22Rv1 (cell line): Measurements from ENCODE around the gene MFSD2B.

Source experiments
- CTCF ChIP-seq: fragments of 450-650 bp; IDR thresholded peaks from 2 replicates; pipeline ENCODE4 v1.5.1; 2017; ENCODE audit warnings: mild to moderate bottlenecking
- ZFX ChIP-seq: fragments of 450-650 bp; IDR thresholded peaks from 2 replicates; pipeline ENCODE4 v1.6.1; 2017; ENCODE audit warnings: antibody characterized with exemption, borderline replicate concordance

DNA sequence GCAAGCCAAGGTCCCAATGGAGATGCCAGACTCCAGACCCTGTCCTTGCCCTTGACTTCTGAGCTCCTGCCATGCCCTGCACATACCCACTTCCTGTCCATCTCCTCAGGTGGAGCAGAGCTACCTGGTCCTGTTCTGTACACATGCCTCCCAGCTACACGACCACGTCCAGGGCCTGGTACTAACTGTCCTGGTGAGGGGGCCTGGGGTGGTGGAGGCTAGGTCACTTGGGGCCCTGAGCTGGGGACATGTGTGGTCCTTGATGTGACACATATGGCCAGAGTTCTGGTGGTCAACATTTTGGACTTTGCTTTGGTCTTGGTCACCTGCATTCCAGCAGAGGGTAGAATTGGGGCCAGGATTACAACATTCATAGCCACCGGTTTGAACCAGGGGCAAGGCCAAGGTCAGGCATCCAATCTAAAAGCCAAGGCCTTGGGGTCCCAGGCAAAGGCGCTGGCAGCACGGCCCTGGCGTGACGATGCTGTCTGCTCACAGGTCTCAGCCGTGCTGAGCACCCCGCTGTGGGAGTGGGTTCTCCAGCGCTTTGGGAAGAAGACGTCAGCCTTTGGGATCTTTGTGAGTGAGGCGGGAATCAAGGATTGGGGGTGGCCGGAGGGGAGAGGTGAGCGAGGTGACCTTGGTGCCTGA lies 12.6 kb downstream of the MFSD2B start:
- TF ChIP-seq CTCF (no peak), ZFX (no peak)
